ENCODE data around the gene TBL3.

GRCh38 chr16:2013527-2013926, 41.7 kb downstream of the TBL3 start:
- TF ChIP-seq CTCF (IDR thresholded peaks at IDR 0.05) (no peak), POLR2A (IDR thresholded peaks at IDR 0.05) (no peak)

Measured in uterus (tissue), 2 donors.